ENCODE data around the gene AIG1.

GRCh38 chr6:143376861-143377260, 316.2 kb downstream of the AIG1 start:
- no peak for TF ChIP-seq POLR2AphosphoS5 (IDR thresholded peaks at IDR 0.05; ENCODE audit: borderline replicate concordance, low read depth, low read length)
- no peak for TF ChIP-seq EZH2 (IDR thresholded peaks at IDR 0.05)

All from SK-N-MC (cell line).